Activated T-helper 17 cell treated with anti-CD3 and anti-CD28 coated beads, Interleukin-2, amount 50 U/mL, for 72 hours (primary cell): ENCODE results near the gene COL18A1. TPM values are rescaled to one million over a fixed set of nuclear protein-coding genes. Genes with fewer than 3 reads are reported as not detected.

Experiments
- ATAC-seq: fragments of 150-1000 bp; cut with Tn5 transposase; replicated peaks from 2 replicates; pipeline ENCODE4 v1.10.0; 2021; ENCODE audit warnings: mild to moderate bottlenecking, moderate library complexity
- H3K27ac Mint-ChIP-seq: one replicate; pipeline ENCODE4 v1.8.0; 2022; ENCODE audit warnings: mixed read lengths
- H3K27me3 Mint-ChIP-seq: one replicate; pipeline ENCODE4 v1.8.0; 2022; ENCODE audit warnings: mixed read lengths
- H3K36me3 Mint-ChIP-seq: one replicate; pipeline ENCODE4 v1.8.0; 2022; ENCODE audit warnings: low read depth, mild to moderate bottlenecking, mixed read lengths
- H3K4me1 Mint-ChIP-seq: one replicate; pipeline ENCODE4 v1.8.0; 2022; ENCODE audit warnings: mixed read lengths
- H3K4me3 Mint-ChIP-seq: one replicate; pipeline ENCODE4 v1.8.0; 2022; ENCODE audit warnings: mild to moderate bottlenecking, mixed read lengths
- H3K9me3 Mint-ChIP-seq: one replicate; pipeline ENCODE4 v1.8.0; 2022; ENCODE audit warnings: mixed read lengths
- total RNA-seq, 2 donors: library from RNA; stranded (reverse); gene quantifications; one replicate each; pipeline ENCODE4 v1.2.3, GENCODE V29; 2022

COL18A1 gene
- total RNA-seq, 2 donors from 2014 or later: 3.2 to 3.9 TPM

DNA sequence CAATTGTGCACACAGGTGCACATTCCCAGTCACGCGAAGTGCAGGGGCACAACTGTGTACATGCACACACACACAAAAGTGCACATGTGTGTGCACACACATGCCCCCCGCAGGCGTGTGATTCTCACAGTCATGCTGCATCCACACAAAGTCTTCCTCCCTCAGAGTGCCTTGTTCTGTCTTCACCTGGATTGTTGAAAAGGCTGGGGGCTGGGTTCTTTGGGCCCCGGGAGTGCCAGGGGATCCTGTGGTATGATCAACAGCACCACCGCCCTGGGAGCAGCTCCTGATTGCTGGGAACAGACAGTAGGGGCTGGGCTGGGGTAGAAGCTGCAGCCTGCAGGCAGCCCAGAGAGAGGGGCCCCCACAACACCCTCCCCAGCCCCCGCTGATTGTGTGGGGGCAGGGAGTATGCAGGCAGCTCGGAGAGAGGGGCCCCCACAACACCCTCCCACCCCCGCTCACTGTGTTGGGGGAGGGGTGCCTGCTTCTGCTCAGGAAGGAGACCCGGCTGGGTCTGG, 3.4 kb downstream of the COL18A1 start:
- H3K4me1 Mint-ChIP-seq: peaks cover 4% of the 10 kb centered on the region

DNA sequence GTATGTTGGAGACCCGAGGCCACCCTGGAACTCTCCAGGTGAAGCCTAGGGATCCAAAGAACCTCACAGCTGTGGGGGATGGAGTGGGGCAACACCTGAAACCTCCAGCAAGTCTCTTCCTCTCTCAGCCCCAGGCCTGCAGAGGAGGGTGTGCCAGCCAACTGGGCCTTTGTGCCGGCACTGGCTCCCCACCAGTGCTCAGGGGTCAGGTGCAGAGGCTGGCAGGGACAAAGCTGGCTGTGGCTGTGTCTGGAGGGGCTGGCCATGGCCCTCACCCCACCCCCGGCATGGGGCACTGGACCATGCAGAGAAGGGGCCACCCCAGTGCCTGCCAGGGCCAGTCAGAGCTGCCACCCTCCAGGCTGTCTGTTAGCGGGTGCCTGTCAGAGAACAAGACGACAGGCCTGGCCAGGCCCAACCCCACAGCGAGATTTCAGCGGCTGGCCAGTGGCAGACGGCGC, 3.9 kb downstream of the COL18A1 start:
- no peak overlapping the region for H3K4me3 Mint-ChIP-seq
- H3K27ac Mint-ChIP-seq: no peak overlapping the region
- H3K36me3 Mint-ChIP-seq: peaks cover 5% of the 10 kb centered on the region
- H3K9me3 Mint-ChIP-seq: no peaks in the 10 kb centered on the region
- peaks cover 4% of the 10 kb centered on the region for H3K4me1 Mint-ChIP-seq
- no peak for ATAC-seq
- peaks cover 17% of the 10 kb centered on the region for H3K27me3 Mint-ChIP-seq

More for the DNA sequence above, 3.4 kb downstream of the COL18A1 start:
- Mint-ChIP-seq H3K4me3 (no peak overlapping the region), H3K9me3 (no peaks in the 10 kb centered on the region), H3K27me3 (peaks cover 22% of the 10 kb centered on the region), H3K36me3 (peaks cover 10% of the 10 kb centered on the region), H3K27ac (no peak overlapping the region)
- ATAC-seq: no peak

DNA sequence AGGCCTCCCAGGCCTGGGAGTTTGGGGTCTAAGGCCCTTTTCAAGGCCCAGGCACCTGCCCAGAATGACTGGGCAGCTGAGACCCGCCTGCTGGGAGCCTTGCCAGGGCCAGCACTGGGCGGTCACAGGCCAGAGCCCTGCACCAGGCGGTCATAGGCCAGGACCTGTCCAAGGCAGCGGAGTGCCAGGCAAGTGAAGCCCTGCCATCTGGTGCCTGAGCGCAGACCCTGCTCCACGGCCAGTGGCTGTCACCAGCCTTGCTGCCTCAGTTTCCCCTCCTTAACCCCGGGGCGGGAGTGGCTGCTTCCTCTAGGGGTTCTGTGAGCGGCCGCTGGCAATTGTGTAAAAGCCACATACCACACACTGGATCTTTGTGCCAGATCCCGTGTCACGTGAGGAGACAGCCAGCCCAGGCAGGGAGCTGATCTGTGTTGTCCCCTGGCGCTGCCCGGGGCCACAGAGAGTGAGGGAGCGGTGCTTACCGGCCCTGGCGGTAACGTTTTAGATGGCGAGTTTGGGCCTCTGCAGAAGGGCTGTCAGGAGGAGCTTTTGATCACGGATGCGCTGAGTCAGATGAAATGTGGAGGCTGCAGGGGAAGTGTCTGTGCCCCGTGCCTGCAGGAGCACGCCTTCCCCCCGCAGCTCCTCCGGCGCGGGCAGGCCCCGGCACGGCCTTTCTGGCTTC, 4.6 kb downstream of the COL18A1 start:
- ATAC-seq: no peak
- Mint-ChIP-seq H3K27ac (no peak overlapping the region), H3K4me3 (no peak overlapping the region), H3K27me3 (peaks cover 12% of the 10 kb centered on the region), H3K4me1 (no peaks in the 10 kb centered on the region), H3K36me3 (no peaks in the 10 kb centered on the region), H3K9me3 (no peaks in the 10 kb centered on the region)

DNA sequence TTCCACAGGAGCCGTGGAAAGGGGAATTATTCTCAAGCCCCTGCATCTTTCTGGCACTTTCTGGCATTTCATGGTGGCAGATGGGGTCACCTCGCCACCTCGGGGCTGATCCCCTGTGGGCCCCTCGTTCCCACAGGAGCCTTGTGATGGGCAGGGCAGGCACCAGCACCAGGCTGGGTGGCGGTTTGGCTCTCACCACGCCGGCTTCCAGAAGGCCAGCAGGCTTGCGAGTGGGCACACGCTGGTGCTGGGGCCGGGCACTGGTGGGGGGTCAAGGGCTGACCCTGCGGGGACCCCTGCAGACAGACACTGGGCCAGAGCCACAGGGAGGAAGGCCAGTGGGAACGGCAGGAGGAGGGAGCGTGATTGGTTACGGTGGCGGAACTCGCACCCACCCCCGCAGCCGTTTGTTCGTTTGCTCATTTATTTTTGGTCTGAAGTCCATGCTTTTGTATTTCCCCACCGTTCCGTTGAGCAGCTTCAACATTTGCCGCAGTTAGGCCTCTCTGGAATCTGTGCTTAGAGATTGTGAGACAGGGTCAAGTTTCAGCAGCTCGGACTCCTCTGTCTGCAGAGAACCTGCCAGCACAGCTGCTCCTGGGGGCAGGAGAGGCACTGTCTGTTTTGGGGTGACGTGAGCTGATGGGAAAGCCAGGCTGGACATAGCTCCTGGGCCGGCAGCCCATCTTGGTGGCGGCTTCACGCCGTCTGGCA, 5.3 kb downstream of the COL18A1 start:
- H3K27ac Mint-ChIP-seq: no peak overlapping the region
- no peaks in the 10 kb centered on the region for H3K9me3 Mint-ChIP-seq
- no peaks in the 10 kb centered on the region for H3K36me3 Mint-ChIP-seq
- H3K4me1 Mint-ChIP-seq: no peaks in the 10 kb centered on the region
- peaks cover 12% of the 10 kb centered on the region for H3K27me3 Mint-ChIP-seq
- no peak overlapping the region for H3K4me3 Mint-ChIP-seq
- no peak for ATAC-seq

DNA sequence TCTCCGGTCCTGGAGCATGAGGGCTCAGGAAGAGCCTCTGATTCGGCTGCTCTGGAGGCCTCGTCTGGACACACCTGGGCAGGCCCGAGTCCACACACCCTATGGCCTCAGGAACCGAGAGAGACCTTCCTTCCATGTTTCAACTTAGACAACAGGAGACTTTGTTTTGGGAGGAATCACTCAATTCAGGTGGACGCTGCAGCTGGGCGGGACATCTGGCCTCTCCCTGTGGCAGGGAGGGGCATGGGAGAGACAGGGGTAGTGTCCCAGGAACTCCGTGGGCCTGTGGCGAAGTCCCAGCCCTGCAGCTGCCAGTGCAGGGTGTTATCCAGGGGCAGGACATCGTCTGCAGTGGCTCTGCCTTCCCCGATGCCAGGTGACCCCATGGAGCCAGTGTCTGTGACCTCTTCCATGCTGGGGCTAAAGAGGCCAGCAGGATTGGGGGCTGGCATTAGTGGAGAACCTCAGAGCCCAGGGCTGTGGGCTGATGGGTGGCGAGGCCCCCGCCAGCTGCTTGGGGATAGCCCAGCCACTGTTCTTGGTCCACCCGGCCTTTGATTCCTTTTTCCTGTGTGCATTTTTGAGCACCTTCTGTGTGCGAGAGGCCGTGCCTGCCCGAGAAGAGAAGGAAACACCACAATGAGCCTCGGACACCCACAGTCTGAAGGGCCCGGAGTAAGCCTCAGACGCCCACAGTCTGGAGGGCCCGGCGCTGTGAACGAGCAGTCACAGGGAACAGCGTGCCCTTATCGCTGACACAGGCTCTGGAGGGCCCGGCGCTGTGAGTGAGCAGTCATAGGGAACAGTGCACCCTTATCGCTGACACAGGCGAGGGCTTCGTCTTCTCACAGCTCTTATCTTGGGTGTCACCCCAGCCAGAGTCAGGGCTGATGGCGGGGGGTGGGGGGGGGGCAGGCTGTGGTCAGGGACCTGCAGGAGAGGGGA, 6.2 kb downstream of the COL18A1 start:
- Mint-ChIP-seq H3K4me3 (no peak overlapping the region), H3K27ac (no peak overlapping the region), H3K36me3 (no peaks in the 10 kb centered on the region), H3K27me3 (peaks cover 12% of the 10 kb centered on the region), H3K9me3 (no peaks in the 10 kb centered on the region), H3K4me1 (no peaks in the 10 kb centered on the region)
- ATAC-seq: no peak

DNA sequence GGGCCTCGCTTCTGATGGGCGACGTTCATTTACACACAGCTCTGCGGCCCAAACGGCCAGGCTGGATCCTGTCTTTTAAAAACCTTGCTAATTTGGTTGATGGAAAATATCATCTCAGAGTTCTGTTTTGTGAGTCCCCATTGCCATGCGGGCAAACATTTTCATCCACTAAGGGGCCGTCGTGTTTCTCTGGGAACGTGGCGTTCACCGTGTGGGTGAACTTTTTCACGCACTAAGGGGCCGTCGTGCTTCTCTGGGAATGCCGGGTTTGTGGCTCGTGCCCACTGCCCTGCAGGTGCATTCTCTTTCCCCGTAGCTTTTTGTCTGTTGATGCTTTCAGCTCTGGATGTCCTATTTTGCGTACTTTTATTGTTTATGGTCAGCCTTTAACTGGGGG, 6.8 kb downstream of the COL18A1 start:
- Mint-ChIP-seq H3K4me3 (no peak overlapping the region), H3K36me3 (no peaks in the 10 kb centered on the region), H3K9me3 (no peaks in the 10 kb centered on the region), H3K27ac (no peak overlapping the region), H3K4me1 (no peaks in the 10 kb centered on the region), H3K27me3 (peaks cover 8% of the 10 kb centered on the region)
- ATAC-seq: no peak

DNA sequence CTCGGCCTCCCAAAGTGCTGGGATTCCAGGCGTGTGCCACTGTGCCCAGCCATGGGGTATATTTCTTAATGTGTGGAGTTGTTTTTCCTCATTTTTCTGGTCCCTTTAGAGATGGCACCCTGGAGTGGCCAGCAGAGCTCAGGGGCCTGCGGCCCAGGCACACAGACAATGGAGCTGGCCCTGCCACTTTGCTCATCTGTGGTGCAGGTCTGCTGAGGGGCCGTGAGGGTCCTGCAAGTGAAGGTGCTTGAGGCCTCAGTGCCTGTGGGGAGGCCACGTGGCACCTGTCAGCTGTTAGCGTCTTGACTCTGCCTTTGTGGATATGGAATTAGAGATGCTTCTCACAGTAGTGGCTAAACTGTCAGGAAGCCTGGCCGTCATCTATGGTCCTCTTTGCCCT, 7.5 kb downstream of the COL18A1 start:
- no peak overlapping the region for H3K4me3 Mint-ChIP-seq
- H3K27ac Mint-ChIP-seq: no peak overlapping the region
- H3K27me3 Mint-ChIP-seq: peaks cover 10% of the 10 kb centered on the region
- H3K4me1 Mint-ChIP-seq: no peaks in the 10 kb centered on the region
- H3K36me3 Mint-ChIP-seq: no peaks in the 10 kb centered on the region
- no peaks in the 10 kb centered on the region for H3K9me3 Mint-ChIP-seq
- no peak for ATAC-seq

DNA sequence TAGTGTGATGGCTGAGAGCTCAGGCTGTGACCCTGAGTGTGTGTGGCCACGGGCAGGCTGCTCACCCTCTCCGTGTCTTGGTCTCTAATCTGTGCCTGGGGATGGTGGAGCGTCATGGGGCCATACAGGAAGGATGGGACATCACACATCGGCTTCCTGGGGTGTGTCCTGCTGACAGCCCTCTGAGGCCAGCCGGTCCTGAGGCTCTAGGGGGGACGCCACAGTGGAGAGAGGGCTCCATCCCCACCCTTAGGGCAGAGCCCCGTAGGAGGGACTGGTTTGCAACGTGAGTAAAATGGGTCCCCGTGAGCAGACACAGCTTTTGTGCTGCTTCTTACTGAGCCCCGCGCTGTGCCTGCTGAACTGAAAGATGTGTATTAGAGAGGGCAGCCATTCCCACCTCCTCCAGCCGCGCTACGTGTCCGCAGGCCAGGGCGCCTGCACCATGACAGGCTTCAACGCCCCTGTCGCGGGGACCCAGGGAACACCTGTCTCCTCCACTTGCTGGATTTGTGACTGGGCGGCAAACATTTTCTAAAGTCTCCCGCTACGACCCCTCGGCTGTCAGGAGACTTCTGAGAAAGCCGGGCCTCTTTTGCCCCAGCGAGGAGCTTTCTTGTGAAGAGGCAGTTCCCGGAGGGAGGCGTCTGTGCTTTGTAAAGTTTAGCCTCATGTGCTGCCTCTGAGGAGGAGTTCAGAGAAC, 8.1 kb downstream of the COL18A1 start:
- H3K4me1 Mint-ChIP-seq: no peaks in the 10 kb centered on the region
- ATAC-seq: no peak
- no peaks in the 10 kb centered on the region for H3K9me3 Mint-ChIP-seq
- no peak overlapping the region for H3K27ac Mint-ChIP-seq
- no peaks in the 10 kb centered on the region for H3K36me3 Mint-ChIP-seq
- H3K4me3 Mint-ChIP-seq: no peak overlapping the region
- H3K27me3 Mint-ChIP-seq: peaks cover 10% of the 10 kb centered on the region

DNA sequence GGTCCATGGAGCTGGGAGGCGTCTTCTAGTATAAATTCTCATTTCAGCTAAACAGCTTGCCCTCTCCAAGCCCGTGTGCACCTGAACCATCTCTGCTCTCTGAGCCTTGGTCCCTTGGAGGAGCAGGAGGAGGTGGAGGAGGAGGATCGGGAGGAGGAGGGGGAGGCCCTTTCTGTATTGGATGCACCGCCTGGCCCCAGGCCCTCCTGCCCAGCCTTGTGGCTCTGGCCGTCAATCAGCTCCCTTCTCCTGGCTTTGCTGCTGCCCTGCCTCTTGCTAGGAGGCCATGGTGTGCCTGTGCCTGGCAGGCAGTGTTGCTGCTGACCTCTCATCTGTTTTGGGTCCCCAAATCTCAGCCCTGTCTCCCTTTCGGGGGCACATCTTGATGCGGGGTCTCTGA, 9.0 kb downstream of the COL18A1 start:
- no peak overlapping the region for H3K27ac Mint-ChIP-seq
- H3K27me3 Mint-ChIP-seq: peaks cover 8% of the 10 kb centered on the region
- H3K36me3 Mint-ChIP-seq: no peaks in the 10 kb centered on the region
- H3K4me3 Mint-ChIP-seq: no peak overlapping the region
- no peak for ATAC-seq
- H3K9me3 Mint-ChIP-seq: no peaks in the 10 kb centered on the region
- no peaks in the 10 kb centered on the region for H3K4me1 Mint-ChIP-seq

DNA sequence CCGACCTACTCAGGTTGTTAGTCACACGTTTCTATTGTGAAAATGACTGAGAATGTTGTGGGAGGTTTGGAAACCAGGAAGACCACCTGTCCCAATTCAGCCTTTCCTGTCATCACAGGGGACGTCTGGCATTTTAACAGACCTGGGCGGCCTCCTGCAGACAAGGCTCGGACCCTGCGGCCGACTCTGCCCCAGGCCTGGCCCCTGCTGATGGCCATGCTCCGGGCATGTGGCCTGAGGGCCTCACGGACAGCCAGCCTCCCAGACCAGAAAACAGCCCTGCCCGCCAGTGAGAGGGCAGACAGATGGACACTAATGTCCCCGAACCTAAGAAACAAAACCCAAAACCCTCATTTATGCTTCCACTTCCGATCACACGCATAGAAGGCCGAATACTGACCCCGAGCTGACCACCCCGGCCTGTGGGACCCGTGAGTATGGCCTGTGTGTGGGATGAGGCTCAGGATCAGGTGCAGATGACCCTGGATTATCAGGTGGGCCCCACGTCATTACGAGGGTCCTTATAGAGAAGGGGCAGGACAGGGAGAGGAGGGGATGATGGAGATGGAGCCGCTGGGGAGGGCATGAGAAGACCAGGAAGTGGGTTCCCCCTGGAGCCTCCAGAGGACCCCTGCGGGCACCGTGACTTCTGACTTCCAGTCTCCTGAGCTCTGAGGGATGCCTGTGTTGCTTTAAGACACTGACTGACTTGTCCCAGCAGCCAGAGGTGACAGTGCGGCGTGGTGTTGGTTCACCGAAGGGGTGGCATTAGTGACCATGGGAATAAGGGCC, 9.6 kb downstream of the COL18A1 start:
- Mint-ChIP-seq H3K27ac (no peak overlapping the region), H3K36me3 (no peaks in the 10 kb centered on the region), H3K9me3 (no peaks in the 10 kb centered on the region), H3K27me3 (peaks cover 11% of the 10 kb centered on the region), H3K4me1 (no peaks in the 10 kb centered on the region), H3K4me3 (no peak overlapping the region)
- ATAC-seq: no peak

DNA sequence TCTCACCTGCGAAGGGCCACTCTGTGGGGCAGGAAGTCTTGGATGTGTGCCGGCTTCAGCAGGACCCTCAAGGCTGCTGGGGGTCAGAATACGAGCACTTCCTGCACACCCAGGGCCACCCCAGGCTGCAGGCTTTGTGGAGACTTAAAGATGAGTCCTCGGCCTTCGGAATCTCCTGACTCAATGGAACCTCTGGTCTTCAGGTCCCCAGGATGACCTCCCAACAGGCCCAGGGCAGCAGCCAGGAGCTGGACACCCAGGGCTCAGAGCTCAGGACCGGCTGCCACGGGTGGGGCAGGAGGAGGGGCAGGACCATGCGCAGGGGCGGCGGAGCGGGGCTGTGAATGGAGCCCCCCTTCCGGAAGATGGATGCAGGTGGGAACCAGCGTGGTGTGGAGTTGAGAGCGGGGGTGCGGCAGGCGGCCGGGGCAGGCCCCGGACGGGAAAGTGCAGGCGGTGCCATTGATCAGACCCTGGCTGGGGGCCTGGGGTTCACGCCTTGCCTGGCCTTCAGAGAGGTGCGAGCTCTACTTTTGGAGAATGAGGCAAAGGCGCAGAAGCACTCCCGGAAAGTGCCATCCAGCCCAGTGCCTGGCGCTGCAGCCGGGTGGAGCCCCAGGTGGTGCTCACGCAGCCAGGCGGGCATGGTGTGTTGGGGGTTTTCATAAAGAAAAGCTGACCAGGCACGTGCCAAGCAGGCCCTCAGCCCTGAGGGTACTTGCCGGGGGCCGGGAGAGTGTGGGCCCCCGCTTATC, 10.4 kb downstream of the COL18A1 start:
- Mint-ChIP-seq H3K9me3 (no peaks in the 10 kb centered on the region), H3K36me3 (no peaks in the 10 kb centered on the region), H3K4me1 (no peaks in the 10 kb centered on the region), H3K4me3 (no peak overlapping the region), H3K27me3 (peaks cover 11% of the 10 kb centered on the region), H3K27ac (no peak overlapping the region)
- no peak for ATAC-seq

DNA sequence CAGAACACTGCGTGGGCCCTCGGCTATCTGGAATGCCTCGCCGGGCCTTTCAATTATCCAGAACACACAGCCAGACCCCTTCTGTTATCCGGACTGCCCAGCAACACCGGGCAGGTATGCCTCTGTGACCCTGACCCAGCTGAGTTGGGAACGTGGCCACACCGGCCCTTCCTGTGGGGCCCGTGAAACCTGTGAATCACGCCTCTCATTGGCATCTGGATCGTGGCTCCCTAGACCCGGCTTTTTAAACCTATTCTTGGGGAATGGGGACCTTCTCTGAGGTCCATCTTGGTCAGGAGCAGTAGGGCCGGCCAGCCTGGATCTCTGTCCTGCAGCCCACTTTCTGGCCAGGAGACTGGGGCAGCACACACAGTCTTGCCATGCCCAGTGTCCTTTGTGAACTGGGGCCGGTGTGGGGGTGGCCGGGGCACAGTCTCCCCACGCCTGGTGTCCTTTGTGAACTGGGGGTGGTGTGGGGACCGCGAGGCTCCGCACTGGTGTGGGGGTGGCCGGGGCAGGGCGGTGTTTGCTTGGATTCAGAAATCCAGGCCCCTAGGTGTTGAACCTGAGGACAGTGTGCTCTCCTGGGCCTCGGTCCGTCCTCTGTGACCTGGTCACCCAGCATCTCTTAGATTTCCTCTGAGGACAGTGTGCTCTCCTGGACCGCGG, 11.1 kb downstream of the COL18A1 start:
- no peak overlapping the region for H3K4me3 Mint-ChIP-seq
- no peaks in the 10 kb centered on the region for H3K36me3 Mint-ChIP-seq
- H3K9me3 Mint-ChIP-seq: no peaks in the 10 kb centered on the region
- no peaks in the 10 kb centered on the region for H3K4me1 Mint-ChIP-seq
- H3K27ac Mint-ChIP-seq: no peak overlapping the region
- ATAC-seq: no peak
- H3K27me3 Mint-ChIP-seq: peaks cover 11% of the 10 kb centered on the region
